GM18505 (cell line): Measurements from ENCODE around the gene DAPK1.

ENCODE experiments used
- ATAC-seq: cut with Tn5 transposase; IDR thresholded peaks from one replicate; pipeline ENCODE4 v1.9.1; 2021; ENCODE audit not compliant: unreplicated experiment
- POLR2A ChIP-seq: IDR thresholded peaks from 4 replicates; pipeline ENCODE4 v1.6.1; 2011; ENCODE audit warnings: borderline replicate concordance; ENCODE audit not compliant: insufficient read depth, insufficient read length; ENCODE audit errors: extremely low read depth

DAPK1 gene

GRCh38 chr9:87677776-87678587, 180.3 kb downstream of the DAPK1 start:
- ATAC-seq = no peak
- no peak for TF ChIP-seq POLR2A

- no peak for TF ChIP-seq POLR2A
- ATAC-seq = no peak
Measured at GRCh38 chr9:87678650-87679355, 181.1 kb downstream of the DAPK1 start.

- no peak for TF ChIP-seq POLR2A
- no peak for ATAC-seq
Measured at GRCh38 chr9:87681271-87682061, 183.8 kb downstream of the DAPK1 start.

- no peak for ATAC-seq
Measured at GRCh38 chr9:87682085-87682484, 184.4 kb downstream of the DAPK1 start.

GRCh38 chr9:87682618-87683017, 185.0 kb downstream of the DAPK1 start:
- no peak for TF ChIP-seq POLR2A
- no peak for ATAC-seq

More at GRCh38 chr9:87682085-87682484, 184.4 kb downstream of the DAPK1 start:
- TF ChIP-seq POLR2A = no peak

- no peak for ATAC-seq
Measured at GRCh38 chr9:87683751-87684626, 186.3 kb downstream of the DAPK1 start.

GRCh38 chr9:87684627-87685219, 187.1 kb downstream of the DAPK1 start:
- ATAC-seq = no peak
- TF ChIP-seq POLR2A = no peak

More at GRCh38 chr9:87683751-87684626, 186.3 kb downstream of the DAPK1 start:
- TF ChIP-seq POLR2A = no peak

- no peak for ATAC-seq
- TF ChIP-seq POLR2A = no peak
Measured at GRCh38 chr9:87685441-87685840, 187.8 kb downstream of the DAPK1 start.

GRCh38 chr9:87685871-87686519, 188.3 kb downstream of the DAPK1 start:
- ATAC-seq = no peak
- no peak for TF ChIP-seq POLR2A

- ATAC-seq = no peak
- TF ChIP-seq POLR2A = no peak
Measured at GRCh38 chr9:87686520-87687090, 188.9 kb downstream of the DAPK1 start.

GRCh38 chr9:87687207-87687606, 189.5 kb downstream of the DAPK1 start:
- ATAC-seq = no peak
- TF ChIP-seq POLR2A = no peak
